ENCODE data around the gene MIDN.
"Not testable (repeated sequence)": the region's sequence is repeated elsewhere in the genome, so short reads cannot be mapped to it uniquely, and the experiment has no call there.

The MIDN gene

GRCh38 chr19:1296078-1296477, 47.7 kb downstream of the MIDN start:
- no peak for DNase-seq

DNA sequence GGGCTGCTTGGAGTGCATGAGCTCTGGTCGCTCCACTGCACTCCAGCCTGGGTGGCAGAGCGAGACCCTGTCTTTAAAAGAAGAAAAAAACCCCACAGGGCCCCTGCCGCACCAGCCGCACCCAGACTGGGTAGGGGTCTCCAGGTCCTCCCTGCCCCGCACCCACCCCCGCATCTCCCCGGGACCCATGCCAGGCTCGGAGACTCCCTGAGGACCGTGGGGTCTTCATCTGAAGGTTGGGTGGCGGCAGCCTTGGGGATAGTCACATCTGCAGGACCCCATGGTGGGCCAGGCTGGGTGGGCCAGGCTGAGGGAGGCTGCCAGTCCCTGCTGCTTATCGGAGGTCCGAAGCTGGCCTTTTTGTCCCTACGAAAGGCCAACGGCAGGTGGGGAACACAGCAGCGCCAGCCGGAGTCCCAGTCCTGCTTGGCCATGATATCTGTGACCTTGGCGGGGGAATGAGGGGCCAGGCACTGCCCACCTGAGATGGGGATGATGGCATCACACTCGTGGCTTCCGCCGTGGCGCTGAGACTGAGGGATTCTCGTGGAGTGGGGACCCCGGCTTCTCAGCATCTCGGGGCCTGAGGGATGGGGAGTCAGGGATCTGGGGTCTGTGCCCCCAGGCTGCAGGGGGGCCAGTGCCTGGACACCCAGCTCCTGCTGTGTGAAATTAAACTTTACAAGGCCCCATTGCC, 48.3 kb downstream of the MIDN start:
- DNase-seq = no peak

DNA sequence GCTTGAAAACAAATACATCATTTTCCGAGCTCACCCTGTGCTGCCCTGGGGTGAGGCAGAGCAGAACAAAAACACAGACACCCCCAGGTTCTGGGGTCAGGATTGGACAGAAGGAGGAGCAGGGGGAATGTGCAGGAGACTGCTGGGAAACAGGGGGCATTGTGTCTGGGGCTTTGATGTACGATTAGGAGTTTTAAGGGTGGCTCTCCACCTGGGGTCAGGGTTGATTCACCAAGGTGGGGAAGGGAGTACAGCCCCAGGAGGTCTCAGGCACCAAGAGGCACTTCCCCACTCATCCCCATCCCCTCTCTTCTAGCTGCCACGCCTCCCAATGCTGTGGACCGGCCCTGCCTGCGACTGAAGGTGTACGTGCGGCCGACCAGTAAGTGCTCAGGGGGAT, 49.9 kb downstream of the MIDN start:
- no peak for DNase-seq

GRCh38 chr19:1299801-1300200, 51.4 kb downstream of the MIDN start:
- no peak for DNase-seq

DNA sequence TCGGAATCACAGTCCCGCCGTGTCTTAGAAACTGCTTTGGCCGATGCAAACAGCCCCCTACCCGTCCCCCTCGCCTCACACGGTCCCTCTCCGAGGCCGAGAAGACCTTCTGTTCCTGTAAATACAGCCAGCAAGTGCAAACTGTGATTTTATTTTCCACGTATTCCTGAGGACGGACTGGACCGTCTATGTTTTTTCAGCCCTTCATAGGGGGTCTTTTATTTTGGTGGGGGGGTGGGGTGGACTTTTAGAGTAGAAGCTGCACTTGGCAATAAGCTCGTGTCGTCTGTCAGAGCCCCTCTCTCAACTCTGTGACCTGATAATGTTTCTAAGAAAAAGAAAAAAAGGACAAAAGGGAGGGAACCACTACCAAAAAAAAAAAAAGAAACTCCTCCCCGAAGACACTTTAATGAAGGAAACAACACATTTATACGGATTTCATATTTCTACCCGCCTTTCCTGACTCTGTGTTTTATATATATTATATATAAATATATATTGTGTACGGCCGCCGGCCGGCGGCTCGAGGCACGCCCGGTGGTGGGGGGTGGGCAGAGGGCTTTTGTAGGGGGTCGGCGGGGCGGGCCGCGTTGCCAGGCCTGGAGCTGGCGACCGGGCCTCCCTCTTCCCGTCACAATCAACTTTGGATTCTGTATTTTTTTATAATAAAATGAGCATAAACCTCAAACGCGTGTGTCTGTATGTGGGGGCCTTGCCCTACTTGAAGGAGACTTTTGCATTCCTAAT, 52.5 kb downstream of the MIDN start:
- DNase-seq = no peak

DNA sequence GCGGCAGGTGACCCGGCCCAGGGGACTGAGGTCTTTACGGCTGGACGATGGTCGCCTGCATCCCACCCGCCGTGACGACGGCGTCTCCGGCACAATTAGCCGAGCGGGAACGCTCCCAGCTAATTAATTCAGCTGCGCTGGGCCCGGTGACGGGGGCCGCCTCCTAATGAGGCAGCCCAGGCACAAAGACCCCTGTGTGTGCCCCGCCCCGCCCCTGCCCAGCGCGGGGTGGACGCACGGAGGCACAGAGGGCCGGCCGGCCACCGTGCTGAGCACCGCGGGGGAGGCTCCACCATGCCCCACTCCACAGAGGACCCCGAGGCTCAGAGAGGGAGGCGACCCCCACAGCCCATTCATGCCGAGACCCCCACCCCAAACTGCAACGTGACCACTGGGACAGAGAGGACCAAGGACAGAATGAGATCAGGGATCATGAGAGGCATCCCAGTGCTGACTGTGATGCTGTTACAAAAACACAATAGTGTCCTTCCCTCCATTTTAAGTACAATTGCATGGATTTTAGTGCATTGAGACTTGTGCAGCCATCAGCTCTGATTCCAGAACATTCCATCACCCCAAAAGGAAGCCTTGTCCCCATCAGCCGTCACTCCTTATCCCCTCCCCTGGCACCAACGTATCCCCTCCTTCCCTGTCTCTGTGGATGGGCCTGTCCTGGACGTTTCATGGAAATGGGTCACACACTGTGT, 54.3 kb downstream of the MIDN start:
- DNase-seq = no peak

DNA sequence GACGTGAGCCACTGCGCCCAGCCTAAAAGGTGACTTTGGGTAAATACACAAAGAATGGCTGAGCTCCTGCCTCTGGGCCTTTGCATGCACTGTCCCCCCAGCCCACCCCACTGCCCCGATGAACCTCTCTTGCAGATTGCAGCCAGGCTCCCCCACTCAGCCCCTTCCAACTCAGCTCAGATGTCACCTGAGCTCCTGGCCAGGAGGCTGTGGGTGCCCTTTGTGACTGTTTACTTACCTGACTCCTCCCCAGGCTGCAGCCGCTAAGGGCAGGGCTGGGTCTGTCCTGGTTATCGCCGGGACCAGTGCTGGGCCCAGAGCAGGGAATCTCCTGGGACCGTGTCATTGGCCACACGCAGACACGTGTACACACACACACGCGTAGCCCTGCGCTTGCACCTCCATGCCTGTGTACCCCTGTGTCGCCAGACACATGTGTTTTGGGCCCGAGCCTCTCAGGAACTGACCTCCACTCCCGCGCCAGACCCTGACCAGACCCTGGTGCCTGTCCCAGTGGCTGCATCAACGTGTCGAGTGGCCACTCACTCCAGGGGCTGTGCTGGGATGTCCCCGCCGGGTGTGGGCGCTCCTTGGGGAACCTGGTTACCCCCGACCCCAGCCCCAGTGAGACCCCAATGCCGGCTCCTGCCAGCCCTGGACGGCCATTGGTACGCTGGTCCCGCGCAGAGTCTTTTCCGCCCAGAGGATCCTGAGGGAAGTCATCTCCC, 56.0 kb downstream of the MIDN start:
- no peak for DNase-seq

- DNase-seq = not testable (repeated sequence)
These were observed 57.0 kb downstream of the MIDN start for GRCh38 chr19:1305354-1305753.

DNA sequence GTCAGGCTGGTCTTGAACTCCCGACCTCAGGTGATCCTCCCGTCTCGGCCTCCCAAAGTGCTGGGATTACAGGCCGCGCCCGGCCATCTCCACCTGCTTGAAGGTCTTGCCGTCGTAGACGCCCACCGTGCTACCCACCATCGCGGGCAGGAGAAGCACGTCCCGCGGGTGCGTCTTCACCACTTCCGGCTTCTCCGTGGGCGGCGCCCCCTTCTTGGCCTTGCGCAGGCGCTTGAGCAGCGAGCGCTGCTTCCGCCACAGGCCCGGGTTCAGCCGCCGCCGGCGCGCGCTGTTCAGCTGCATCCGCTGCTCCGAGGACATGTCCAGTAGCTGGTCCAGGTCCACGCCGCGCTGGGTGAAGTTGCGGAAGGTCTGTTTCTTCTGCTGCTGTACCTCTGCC, 58.9 kb downstream of the MIDN start:
- DNase-seq = no peak

- DNase-seq = no peak
These were observed 59.4 kb downstream of the MIDN start for GRCh38 chr19:1307755-1308303.

DNA sequence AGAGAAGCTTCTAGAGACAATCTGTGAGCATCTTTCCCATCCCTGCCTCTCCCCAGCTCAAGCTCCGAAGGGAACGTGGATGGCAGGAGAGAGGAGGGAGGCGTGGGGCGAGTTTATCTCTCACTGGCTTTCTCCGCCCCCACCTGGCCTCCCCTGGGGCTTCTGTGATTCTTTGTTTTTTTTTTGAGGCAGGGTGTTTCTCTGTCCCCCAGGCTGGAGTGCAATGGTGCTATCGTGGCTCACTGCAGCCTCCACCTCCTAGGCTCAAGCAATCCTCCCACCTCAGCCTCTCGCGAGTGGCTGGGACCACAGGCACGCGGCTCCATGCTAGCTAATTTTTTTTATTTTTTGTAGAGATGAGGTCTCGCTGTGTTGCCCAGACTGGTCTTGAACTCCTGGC, 60.3 kb downstream of the MIDN start:
- DNase-seq = no peak

Data from CD4-positive, alpha-beta T cell treated with Interleukin-12 subunit alpha and Interleukin-12 subunit beta, for 1 hour (primary cell).